ENCODE results near the gene VMAC.
"Not testable (repeated sequence)": the region's sequence is repeated elsewhere in the genome, so short reads cannot be mapped to it uniquely, and the experiment has no call there.

VMAC gene

GRCh38 chr19:5864725-5865486 is 39.8 kb upstream of the VMAC start:
- ChIA-PET CTCF (interaction anchor here (0.5 to 0.6 kb wide), 2 partner anchors 16 to 1510 kb away, joined by 3 read pairs; no protein-coding TSS in a partner anchor), POLR2A (no interaction called here)
- no peak for DNase-seq (ENCODE audit: extremely low spot score)
- TF ChIP-seq ARNT (IDR thresholded peaks at IDR 0.05) (0 out of 2 replicates have a peak, but pooled peaks have one; percentile 23), L3MBTL2 (conservative IDR thresholded peaks at IDR 0.05) (0 out of 2 replicates have a peak, but pooled peaks have one; percentile 16), ELF4 (IDR thresholded peaks at IDR 0.05) (no peak), CTBP1 (IDR thresholded peaks at IDR 0.05; ENCODE audit: borderline replicate concordance) (no peak)

- CTCF ChIA-PET, result no interaction called here
- no peak for DNase-seq (ENCODE audit: extremely low spot score)
- POLR2A ChIA-PET, result no interaction called here
- no peak for TF ChIP-seq ZNF384 (IDR thresholded peaks at IDR 0.05)
- TF ChIP-seq SUZ12 (IDR thresholded peaks at IDR 0.05), result no peak
- no peak for TF ChIP-seq ELF4 (IDR thresholded peaks at IDR 0.05)
- no peak for TF ChIP-seq HDGF (IDR thresholded peaks at IDR 0.05; ENCODE audit: borderline replicate concordance)
- no peak for TF ChIP-seq ARNT (IDR thresholded peaks at IDR 0.05)
- no peak for TF ChIP-seq PKNOX1 (IDR thresholded peaks at IDR 0.05)
- TF ChIP-seq BHLHE40 (IDR thresholded peaks at IDR 0.05; ENCODE audit: borderline replicate concordance), result no peak
- no peak for TF ChIP-seq TARDBP (IDR thresholded peaks at IDR 0.05)
- TF ChIP-seq FOXM1 (IDR thresholded peaks at IDR 0.05; ENCODE audit: borderline replicate concordance), result no peak
These were observed 38.9 kb upstream of the VMAC start for GRCh38 chr19:5865772-5866171.

- ChIA-PET CTCF (no interaction called here), POLR2A (no interaction called here)
- TF ChIP-seq ZNF384 (IDR thresholded peaks at IDR 0.05), result no peak
- TF ChIP-seq SUZ12 (IDR thresholded peaks at IDR 0.05), result no peak
- no peak for TF ChIP-seq ELF4 (IDR thresholded peaks at IDR 0.05)
- no peak for TF ChIP-seq PKNOX1 (IDR thresholded peaks at IDR 0.05)
- TF ChIP-seq FOXK2 (IDR thresholded peaks at IDR 0.05), result no peak
- TF ChIP-seq ARNT (IDR thresholded peaks at IDR 0.05), result no peak
- TF ChIP-seq NFRKB (IDR thresholded peaks at IDR 0.05), result no peak
- no peak for TF ChIP-seq FOXA1 (IDR thresholded peaks at IDR 0.05)
- TF ChIP-seq BHLHE40 (IDR thresholded peaks at IDR 0.05; ENCODE audit: borderline replicate concordance), result no peak
- TF ChIP-seq TARDBP (IDR thresholded peaks at IDR 0.05), result no peak
- TF ChIP-seq CTBP1 (IDR thresholded peaks at IDR 0.05; ENCODE audit: borderline replicate concordance), result no peak
- no peak for TF ChIP-seq SP1 (IDR thresholded peaks at IDR 0.05)
- no peak for TF ChIP-seq LEF1 (IDR thresholded peaks at IDR 0.05; ENCODE audit: borderline replicate concordance)
- no peak for TF ChIP-seq HDGF (IDR thresholded peaks at IDR 0.05; ENCODE audit: borderline replicate concordance)
- no peak for TF ChIP-seq FOXM1 (IDR thresholded peaks at IDR 0.05; ENCODE audit: borderline replicate concordance)
- no peak for TF ChIP-seq L3MBTL2 (conservative IDR thresholded peaks at IDR 0.05)
- DNase-seq (ENCODE audit: extremely low spot score), result no peak
These were observed 37.2 kb upstream of the VMAC start for GRCh38 chr19:5867201-5868136.

GRCh38 chr19:5870986-5871394 is 33.7 kb upstream of the VMAC start:
- ChIA-PET CTCF (no interaction called here), POLR2A (no interaction called here)
- DNase-seq (ENCODE audit: extremely low spot score), result no peak
- TF ChIP-seq SP1 (IDR thresholded peaks at IDR 0.05), result no peak
- TF ChIP-seq FOXA1 (IDR thresholded peaks at IDR 0.05), result no peak
- TF ChIP-seq PKNOX1 (IDR thresholded peaks at IDR 0.05), result no peak
- no peak for TF ChIP-seq ZNF384 (IDR thresholded peaks at IDR 0.05)
- TF ChIP-seq LEF1 (IDR thresholded peaks at IDR 0.05; ENCODE audit: borderline replicate concordance), result no peak
- TF ChIP-seq HDGF (IDR thresholded peaks at IDR 0.05; ENCODE audit: borderline replicate concordance), result no peak
- no peak for TF ChIP-seq FOXK2 (IDR thresholded peaks at IDR 0.05)
- no peak for TF ChIP-seq CTBP1 (IDR thresholded peaks at IDR 0.05; ENCODE audit: borderline replicate concordance)
- no peak for TF ChIP-seq TARDBP (IDR thresholded peaks at IDR 0.05)
- no peak for TF ChIP-seq NFRKB (IDR thresholded peaks at IDR 0.05)
- no peak for TF ChIP-seq SUZ12 (IDR thresholded peaks at IDR 0.05)
- no peak for TF ChIP-seq ARNT (IDR thresholded peaks at IDR 0.05)
- TF ChIP-seq L3MBTL2 (conservative IDR thresholded peaks at IDR 0.05), result no peak
- no peak for TF ChIP-seq ELF4 (IDR thresholded peaks at IDR 0.05)
- no peak for TF ChIP-seq FOXM1 (IDR thresholded peaks at IDR 0.05; ENCODE audit: borderline replicate concordance)
- no peak for TF ChIP-seq BHLHE40 (IDR thresholded peaks at IDR 0.05; ENCODE audit: borderline replicate concordance)

- TF ChIP-seq CTBP1 (IDR thresholded peaks at IDR 0.05; ENCODE audit: borderline replicate concordance) (no peak), ELF4 (IDR thresholded peaks at IDR 0.05) (no peak), TARDBP (IDR thresholded peaks at IDR 0.05) (no peak), FOXK2 (IDR thresholded peaks at IDR 0.05) (no peak), HDGF (IDR thresholded peaks at IDR 0.05; ENCODE audit: borderline replicate concordance) (no peak), ZNF384 (IDR thresholded peaks at IDR 0.05) (no peak), NFRKB (IDR thresholded peaks at IDR 0.05) (no peak), LEF1 (IDR thresholded peaks at IDR 0.05; ENCODE audit: borderline replicate concordance) (no peak), PKNOX1 (IDR thresholded peaks at IDR 0.05) (no peak), ARNT (IDR thresholded peaks at IDR 0.05) (no peak), L3MBTL2 (conservative IDR thresholded peaks at IDR 0.05) (no peak)
- ChIA-PET CTCF (no interaction called here), POLR2A (no interaction called here)
- no peak for DNase-seq (ENCODE audit: extremely low spot score)
These were observed 31.0 kb upstream of the VMAC start for GRCh38 chr19:5873617-5874199.

- DNase-seq (ENCODE audit: extremely low spot score); POLR2A ChIA-PET: not testable (repeated sequence)
- CTCF ChIA-PET, result interaction anchor here (0.6 kb wide), 1 partner anchor 70 kb away, joined by 4 read pairs; no protein-coding TSS in a partner anchor
These were observed 30.2 kb upstream of the VMAC start for GRCh38 chr19:5874496-5874895.
